Endothelial cell (in vitro differentiated cells): Measurements from ENCODE around the gene KIF16B. TPM values are rescaled to one million over a fixed set of nuclear protein-coding genes. Genes with fewer than 3 reads are reported as not detected.

ENCODE experiments used
- DNase-seq: peaks from one replicate; pipeline ENCODE4 v3.0.0; 2021; ENCODE audit warnings: low spot score
- H3K27ac Mint-ChIP-seq: one replicate; pipeline ENCODE4 v1.8.0; 2021; ENCODE audit warnings: mixed read lengths, inconsistent platforms; ENCODE audit not compliant: unreplicated experiment
- H3K27me3 Mint-ChIP-seq: one replicate; pipeline ENCODE4 v1.8.0; 2021; ENCODE audit warnings: mild to moderate bottlenecking, moderate library complexity, mixed read lengths, inconsistent platforms; ENCODE audit not compliant: unreplicated experiment
- H3K36me3 Mint-ChIP-seq: one replicate; pipeline ENCODE4 v1.8.0; 2021; ENCODE audit warnings: mild to moderate bottlenecking, low read depth, mixed read lengths, inconsistent platforms; ENCODE audit not compliant: unreplicated experiment
- H3K4me1 Mint-ChIP-seq: one replicate; pipeline ENCODE4 v1.8.0; 2021; ENCODE audit warnings: mild to moderate bottlenecking, mixed read lengths, inconsistent platforms; ENCODE audit not compliant: unreplicated experiment
- H3K4me3 Mint-ChIP-seq: one replicate; pipeline ENCODE4 v1.8.0; 2021; ENCODE audit warnings: mild to moderate bottlenecking, mixed read lengths, inconsistent platforms; ENCODE audit not compliant: unreplicated experiment
- H3K9me3 Mint-ChIP-seq: one replicate; pipeline ENCODE4 v1.8.0; 2021; ENCODE audit warnings: mixed read lengths, inconsistent platforms; ENCODE audit not compliant: unreplicated experiment
- total RNA-seq: library from RNA; stranded (reverse); fragmentation: NEBNext Ultra II Directional; extraction: Animal tissue kit (Norgen Biotek cat#: 25700); gene quantifications from one replicate; pipeline ENCODE4 v1.2.1, GENCODE V29; 2021; ENCODE audit not compliant: unreplicated experiment
- TF ChIP-seq, protein P1 (sequence below): fragments of 200-600 bp; sonication (generic); IDR thresholded peaks from one replicate; pipeline ENCODE4 v1.5.0; 2021; ENCODE audit warnings: antibody characterized with exemption; ENCODE audit not compliant: unreplicated experiment

The KIF16B gene
- total RNA-seq, 1 donor from 2014 or later: 10.5 TPM

DNA sequence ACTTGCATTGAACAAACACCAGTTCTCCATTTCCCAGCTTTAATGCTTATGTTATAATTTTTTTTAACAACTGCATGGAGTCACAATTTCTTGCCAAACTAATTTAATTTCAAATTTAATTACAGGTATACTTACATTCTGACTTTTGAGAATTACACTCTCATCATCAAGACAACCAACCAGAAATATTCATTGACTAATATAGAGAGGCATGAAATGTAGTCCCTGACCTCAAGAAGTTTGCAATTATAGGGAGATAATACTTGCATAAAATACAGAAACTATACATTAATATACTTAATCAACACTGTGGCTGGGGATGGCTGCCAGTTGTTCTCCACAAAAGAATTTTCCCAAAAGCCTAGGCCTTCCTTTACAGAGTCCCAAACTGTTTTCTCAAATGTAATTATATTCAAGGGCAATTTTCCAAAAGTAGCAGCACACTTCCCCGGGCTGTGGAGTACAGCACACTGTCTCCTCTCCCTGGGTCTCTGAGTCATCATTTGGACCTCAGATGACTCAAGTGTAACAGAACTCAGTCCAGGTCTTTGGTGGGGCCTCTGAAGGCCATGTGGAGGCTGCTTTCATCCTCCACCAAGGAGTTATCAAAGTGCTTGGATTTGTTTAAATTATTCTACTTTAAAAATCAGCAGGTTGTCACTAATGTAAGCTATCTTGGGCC is 114.1 kb downstream of the KIF16B start:
- Mint-ChIP-seq H3K4me1 (no peaks in the 10 kb centered on the region), H3K27ac (no peak overlapping the region), H3K9me3 (no peaks in the 10 kb centered on the region), H3K4me3 (no peak overlapping the region), H3K36me3 (no peaks in the 10 kb centered on the region), H3K27me3 (no peaks in the 10 kb centered on the region)
- TF ChIP-seq, protein P1, sequence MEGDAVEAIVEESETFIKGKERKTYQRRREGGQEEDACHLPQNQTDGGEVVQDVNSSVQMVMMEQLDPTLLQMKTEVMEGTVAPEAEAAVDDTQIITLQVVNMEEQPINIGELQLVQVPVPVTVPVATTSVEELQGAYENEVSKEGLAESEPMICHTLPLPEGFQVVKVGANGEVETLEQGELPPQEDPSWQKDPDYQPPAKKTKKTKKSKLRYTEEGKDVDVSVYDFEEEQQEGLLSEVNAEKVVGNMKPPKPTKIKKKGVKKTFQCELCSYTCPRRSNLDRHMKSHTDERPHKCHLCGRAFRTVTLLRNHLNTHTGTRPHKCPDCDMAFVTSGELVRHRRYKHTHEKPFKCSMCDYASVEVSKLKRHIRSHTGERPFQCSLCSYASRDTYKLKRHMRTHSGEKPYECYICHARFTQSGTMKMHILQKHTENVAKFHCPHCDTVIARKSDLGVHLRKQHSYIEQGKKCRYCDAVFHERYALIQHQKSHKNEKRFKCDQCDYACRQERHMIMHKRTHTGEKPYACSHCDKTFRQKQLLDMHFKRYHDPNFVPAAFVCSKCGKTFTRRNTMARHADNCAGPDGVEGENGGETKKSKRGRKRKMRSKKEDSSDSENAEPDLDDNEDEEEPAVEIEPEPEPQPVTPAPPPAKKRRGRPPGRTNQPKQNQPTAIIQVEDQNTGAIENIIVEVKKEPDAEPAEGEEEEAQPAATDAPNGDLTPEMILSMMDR: no peak
- DNase-seq: no peak

DNA sequence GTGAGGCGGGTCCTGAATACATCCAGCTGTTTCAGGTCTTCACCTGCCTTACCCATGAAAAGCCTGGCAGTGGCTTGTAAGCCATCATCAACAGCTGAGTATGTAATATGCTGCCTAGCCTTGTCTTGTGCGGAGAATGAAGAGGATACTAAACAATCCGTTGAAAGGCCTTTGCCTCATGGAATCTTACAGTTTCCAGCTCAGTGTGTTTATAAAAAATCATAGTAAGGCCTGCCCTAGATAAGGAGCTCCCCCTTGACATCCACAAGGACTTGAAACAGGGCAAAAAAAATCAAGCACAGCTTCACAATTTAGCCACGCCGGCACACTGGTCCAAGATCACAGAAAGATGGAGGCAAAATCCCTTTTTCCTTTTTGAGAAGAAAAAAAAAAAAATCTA is 115.7 kb downstream of the KIF16B start:
- TF ChIP-seq, protein P1: no peak
- no peak overlapping the region for H3K27ac Mint-ChIP-seq
- no peaks in the 10 kb centered on the region for H3K9me3 Mint-ChIP-seq
- H3K36me3 Mint-ChIP-seq: no peaks in the 10 kb centered on the region
- H3K4me3 Mint-ChIP-seq: no peak overlapping the region
- no peaks in the 10 kb centered on the region for H3K27me3 Mint-ChIP-seq
- no peak for DNase-seq
- H3K4me1 Mint-ChIP-seq: no peaks in the 10 kb centered on the region

DNA sequence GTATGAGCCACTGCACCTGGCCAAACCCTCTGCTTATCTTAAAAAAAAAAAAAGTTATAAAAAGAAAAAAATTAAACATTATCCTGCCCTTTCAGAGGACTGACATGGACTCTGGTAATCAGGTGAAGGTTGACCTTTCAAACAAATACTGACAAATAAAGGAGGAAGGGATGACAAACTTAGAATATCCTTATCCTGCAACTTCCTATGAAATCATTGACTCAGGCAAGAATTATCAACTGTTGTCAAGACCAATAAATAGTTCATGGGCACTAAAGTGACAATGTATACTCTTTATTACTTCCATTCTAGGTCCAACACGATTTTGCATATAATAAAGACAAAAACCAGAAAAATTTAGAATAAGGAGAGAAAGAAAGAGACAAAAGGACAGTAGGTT is 117.9 kb downstream of the KIF16B start:
- Mint-ChIP-seq H3K4me3 (no peak overlapping the region), H3K9me3 (no peaks in the 10 kb centered on the region), H3K27me3 (no peaks in the 10 kb centered on the region), H3K36me3 (no peaks in the 10 kb centered on the region), H3K27ac (no peak overlapping the region), H3K4me1 (no peaks in the 10 kb centered on the region)
- TF ChIP-seq, protein P1: no peak
- DNase-seq: no peak

DNA sequence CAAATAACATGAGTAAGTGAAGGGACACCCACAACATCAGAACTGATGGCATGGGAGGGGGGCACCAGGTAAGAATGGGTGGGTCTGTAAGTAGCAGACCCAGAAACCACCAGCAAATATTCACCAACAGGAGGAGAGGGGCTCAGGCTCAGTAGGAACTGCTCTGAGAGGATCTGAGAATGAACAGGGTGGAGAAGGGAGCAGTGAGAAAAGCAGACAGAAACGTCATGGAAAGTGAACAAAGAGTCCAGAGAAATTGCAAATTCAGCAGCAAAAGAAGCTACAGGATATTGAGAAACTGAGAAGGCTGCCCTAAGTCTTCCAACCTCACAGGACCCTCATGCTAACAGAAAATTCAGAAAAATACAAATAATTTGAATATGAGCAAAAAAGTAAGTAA is 121.3 kb downstream of the KIF16B start:
- no peak for DNase-seq
- H3K27me3 Mint-ChIP-seq: no peaks in the 10 kb centered on the region
- TF ChIP-seq, protein P1: no peak
- H3K27ac Mint-ChIP-seq: no peak overlapping the region
- no peaks in the 10 kb centered on the region for H3K9me3 Mint-ChIP-seq
- H3K4me3 Mint-ChIP-seq: no peak overlapping the region
- no peaks in the 10 kb centered on the region for H3K36me3 Mint-ChIP-seq
- no peaks in the 10 kb centered on the region for H3K4me1 Mint-ChIP-seq

DNA sequence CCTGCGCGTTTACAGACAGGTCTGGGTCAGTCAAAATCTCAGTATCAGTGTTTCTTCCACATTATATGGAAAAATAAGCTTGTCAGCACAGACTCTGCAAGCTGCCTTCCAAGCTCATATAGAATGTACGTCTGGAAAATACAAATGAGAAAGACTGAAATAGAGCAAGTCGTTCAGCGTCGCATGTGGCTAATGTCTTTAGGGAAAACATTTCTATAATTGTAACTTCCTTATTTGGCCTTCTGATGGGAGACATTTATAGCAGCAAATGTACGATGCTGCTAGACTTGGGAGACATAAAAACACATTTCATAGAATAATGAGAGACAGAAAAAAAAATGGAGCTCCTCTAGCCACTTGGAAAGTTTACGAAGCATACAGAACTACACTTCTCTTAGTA is 122.2 kb downstream of the KIF16B start:
- Mint-ChIP-seq H3K27me3 (no peaks in the 10 kb centered on the region), H3K4me1 (no peaks in the 10 kb centered on the region), H3K9me3 (no peaks in the 10 kb centered on the region)

More for the DNA sequence above, 122.2 kb downstream of the KIF16B start:
- no peak for DNase-seq
- H3K36me3 Mint-ChIP-seq: no peaks in the 10 kb centered on the region
- TF ChIP-seq, protein P1: no peak
- no peak overlapping the region for H3K27ac Mint-ChIP-seq
- H3K4me3 Mint-ChIP-seq: no peak overlapping the region
